Hepatocyte (in vitro differentiated cells): ENCODE data around the gene RPL38. TPM values are rescaled to one million over a fixed set of nuclear protein-coding genes. Genes with fewer than 3 reads are reported as not detected.

Source experiments
- DNase-seq: peaks from one replicate; pipeline ENCODE4 v3.0.0-alpha.2; 2016; ENCODE audit warnings: low spot score
- H2AFZ ChIP-seq: fragments of 200-600 bp; sonication (generic); 2 replicates; pipeline ENCODE4 v1.6.0; 2016; ENCODE audit warnings: antibody characterized with exemption, mild to moderate bottlenecking
- H3K27ac ChIP-seq: fragments of 200-600 bp; sonication (generic); 2 replicates; pipeline ENCODE4 v1.5.1; 2016; ENCODE audit warnings: mild to moderate bottlenecking
- H3K27me3 ChIP-seq: fragments of 200-600 bp; sonication (generic); 2 replicates; pipeline ENCODE4 v1.6.1; 2016
- H3K36me3 ChIP-seq: fragments of 200-600 bp; sonication (generic); replicated peaks from 2 replicates; pipeline ENCODE4 v1.5.1; 2016; ENCODE audit warnings: low read depth; ENCODE audit not compliant: insufficient read depth
- H3K4me1 ChIP-seq: fragments of 200-600 bp; sonication (generic); 2 replicates; pipeline ENCODE4 v1.5.1; 2016; ENCODE audit warnings: mild to moderate bottlenecking, moderate library complexity; ENCODE audit not compliant: insufficient read depth
- H3K4me2 ChIP-seq: fragments of 200-600 bp; sonication (generic); 2 replicates; pipeline ENCODE4 v1.6.0; 2016
- H3K4me3 ChIP-seq: fragments of 200-600 bp; sonication (generic); 2 replicates; pipeline ENCODE4 v1.5.1; 2016; ENCODE audit warnings: mild to moderate bottlenecking
- H3K79me2 ChIP-seq: fragments of 200-600 bp; sonication (generic); 2 replicates; pipeline ENCODE4 v1.6.0; 2017; ENCODE audit warnings: mild to moderate bottlenecking
- H3K9me2 ChIP-seq: fragments of 200-600 bp; sonication (generic); replicated peaks from 2 replicates; pipeline ENCODE4 v1.6.0; 2017; ENCODE audit warnings: mild to moderate bottlenecking; ENCODE audit not compliant: insufficient read depth
- H3K9me3 ChIP-seq: fragments of 200-600 bp; sonication (generic); 2 replicates; pipeline ENCODE4 v1.5.1; 2016; ENCODE audit warnings: low read depth, mild to moderate bottlenecking
- H4K20me1 ChIP-seq: fragments of 200-600 bp; sonication (generic); 2 replicates; pipeline ENCODE4 v1.6.0; 2016; ENCODE audit warnings: mild to moderate bottlenecking; ENCODE audit not compliant: insufficient read depth, poor library complexity, severe bottlenecking
- EZH2 ChIP-seq: fragments of 200-600 bp; sonication (generic); IDR thresholded peaks from 2 replicates; pipeline ENCODE4 v1.6.1; 2016; ENCODE audit warnings: antibody characterized with exemption, mild to moderate bottlenecking, borderline replicate concordance
- EZH2phosphoT487 ChIP-seq: fragments of 200-600 bp; sonication (generic); IDR thresholded peaks from one replicate; pipeline ENCODE4 v1.6.1; 2018; ENCODE audit warnings: antibody characterized with exemption, mild to moderate bottlenecking, low read depth, moderate library complexity; ENCODE audit not compliant: unreplicated experiment, severe bottlenecking
- WGBS: methylation state at CpG from one replicate; pipeline ENCODE4 v1.1.6; 2016; ENCODE audit warnings: low lambda C conversion rate; ENCODE audit errors: missing lambda C conversion rate; 5-methylcytosine and 5-hydroxymethylcytosine counted together
- polyA plus RNA-seq: library from polyadenylated mRNA; unstranded; fragments of >200 nt; fragmentation: Nextera tagmentation; extraction: Ambion mirVana; gene quantifications from 2 replicates; pipeline ENCODE4 v1.2.1, GENCODE V29; 2016
- total RNA-seq: library from RNA; depleted of rRNA; stranded (reverse); fragments of >200 nt; gene quantifications from 2 replicates; pipeline ENCODE4 v1.2.3, GENCODE V29; 2014
- TF ChIP-seq, protein P1 (sequence below): fragments of 200-600 bp; sonication (generic); IDR thresholded peaks from 2 replicates; pipeline ENCODE4 v1.5.1; 2016; ENCODE audit warnings: antibody characterized with exemption, mild to moderate bottlenecking; ENCODE audit not compliant: poor library complexity

Gene RPL38
- total and polyA plus RNA-seq, 2 experiments from 2014 or later: 276 to 758 TPM

DNA sequence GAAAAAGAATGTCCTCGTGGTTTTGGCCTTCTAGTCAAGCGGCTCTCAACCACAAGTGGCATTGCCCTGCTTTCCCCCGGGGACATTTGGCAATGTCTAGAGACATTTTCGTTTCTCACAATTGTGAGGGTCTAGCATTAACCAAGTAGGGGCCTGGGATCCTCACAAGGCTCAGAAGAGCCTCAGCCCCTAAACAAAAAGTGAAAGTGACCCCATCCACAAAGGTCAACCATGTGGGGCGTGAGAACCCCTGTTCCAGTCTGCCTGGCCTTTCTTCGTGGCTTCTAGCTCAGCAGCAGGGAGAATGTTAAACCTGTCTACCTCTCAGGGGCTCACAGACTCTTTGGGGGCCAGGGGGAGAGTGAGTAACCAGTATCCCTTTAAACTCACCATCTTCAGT is 4.8 kb upstream of the RPL38 start:
- H3K4me2 ChIP-seq: no peak overlapping the region
- H3K4me3 ChIP-seq: no peak overlapping the region
- 83% methylated on average over 6 of the region's 6 CpGs for WGBS
- H3K27me3 ChIP-seq: peaks cover 11% of the 10 kb centered on the region
- H4K20me1 ChIP-seq: no peaks in the 10 kb centered on the region
- H3K36me3 ChIP-seq: no peaks in the 10 kb centered on the region
- TF ChIP-seq EZH2phosphoT487: no peak
- TF ChIP-seq, protein P1, sequence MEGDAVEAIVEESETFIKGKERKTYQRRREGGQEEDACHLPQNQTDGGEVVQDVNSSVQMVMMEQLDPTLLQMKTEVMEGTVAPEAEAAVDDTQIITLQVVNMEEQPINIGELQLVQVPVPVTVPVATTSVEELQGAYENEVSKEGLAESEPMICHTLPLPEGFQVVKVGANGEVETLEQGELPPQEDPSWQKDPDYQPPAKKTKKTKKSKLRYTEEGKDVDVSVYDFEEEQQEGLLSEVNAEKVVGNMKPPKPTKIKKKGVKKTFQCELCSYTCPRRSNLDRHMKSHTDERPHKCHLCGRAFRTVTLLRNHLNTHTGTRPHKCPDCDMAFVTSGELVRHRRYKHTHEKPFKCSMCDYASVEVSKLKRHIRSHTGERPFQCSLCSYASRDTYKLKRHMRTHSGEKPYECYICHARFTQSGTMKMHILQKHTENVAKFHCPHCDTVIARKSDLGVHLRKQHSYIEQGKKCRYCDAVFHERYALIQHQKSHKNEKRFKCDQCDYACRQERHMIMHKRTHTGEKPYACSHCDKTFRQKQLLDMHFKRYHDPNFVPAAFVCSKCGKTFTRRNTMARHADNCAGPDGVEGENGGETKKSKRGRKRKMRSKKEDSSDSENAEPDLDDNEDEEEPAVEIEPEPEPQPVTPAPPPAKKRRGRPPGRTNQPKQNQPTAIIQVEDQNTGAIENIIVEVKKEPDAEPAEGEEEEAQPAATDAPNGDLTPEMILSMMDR: no peak
- TF ChIP-seq EZH2: no peak
- no peaks in the 10 kb centered on the region for H3K4me1 ChIP-seq
- no peak for DNase-seq
- H2AFZ ChIP-seq: no peak overlapping the region
- peaks cover under 1% of the 10 kb centered on the region for H3K79me2 ChIP-seq
- no peaks in the 10 kb centered on the region for H3K9me2 ChIP-seq
- H3K9me3 ChIP-seq: no peaks in the 10 kb centered on the region
- no peak overlapping the region for H3K27ac ChIP-seq

DNA sequence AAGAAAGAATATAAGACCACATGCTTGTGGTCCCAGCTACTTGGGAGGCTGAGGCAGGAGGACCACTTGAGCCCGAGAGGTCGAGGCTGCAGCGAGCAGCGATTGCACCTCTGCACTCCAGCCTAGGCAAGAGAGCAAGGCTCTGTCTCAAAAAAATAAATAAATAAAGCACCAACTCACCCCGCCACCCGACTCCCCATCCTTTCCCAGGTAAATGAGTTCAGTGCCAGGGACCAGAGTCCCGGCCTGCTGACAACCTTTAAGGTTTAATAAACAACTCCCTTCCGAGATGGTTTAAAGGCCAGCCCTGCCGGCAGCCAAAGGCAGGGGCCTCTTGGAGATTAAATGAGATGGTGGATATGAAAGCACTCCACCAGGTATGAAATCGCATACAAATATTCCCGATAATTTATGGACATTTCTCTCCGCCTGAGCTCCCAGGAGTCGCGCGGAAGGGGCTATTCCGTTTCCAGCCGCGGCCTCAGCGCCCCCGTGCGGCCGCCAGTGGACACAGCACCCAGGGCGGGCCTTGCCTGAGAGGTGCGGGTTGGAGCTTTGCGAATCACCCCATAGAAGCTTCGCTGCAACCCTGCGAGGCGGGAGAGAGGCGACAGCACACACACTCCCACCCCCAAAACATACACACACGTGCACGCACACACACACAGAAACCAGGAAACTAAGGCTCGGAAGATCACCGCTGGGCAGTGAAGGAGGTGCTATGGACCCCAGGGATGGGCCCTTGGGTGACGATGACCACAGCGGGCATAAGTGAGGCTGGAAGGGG is 4.0 kb upstream of the RPL38 start:
- WGBS: 28% methylated on average over 34 of the region's 35 CpGs
- H3K79me2 ChIP-seq: peaks cover 9% of the 10 kb centered on the region
- H3K4me1 ChIP-seq: peaks cover 3% of the 10 kb centered on the region
- no peaks in the 10 kb centered on the region for H3K9me2 ChIP-seq
- no peaks in the 10 kb centered on the region for H3K9me3 ChIP-seq
- H3K36me3 ChIP-seq: no peaks in the 10 kb centered on the region
- peaks cover 2% of the 10 kb centered on the region for H4K20me1 ChIP-seq
- peak overlapping the region; percentile 89 for H2AFZ ChIP-seq
- peak; percentile 82 for DNase-seq
- no peak overlapping the region for H3K27ac ChIP-seq
- no peak overlapping the region for H3K4me3 ChIP-seq
- H3K4me2 ChIP-seq: peak overlapping the region; percentile 77
- peaks cover 11% of the 10 kb centered on the region for H3K27me3 ChIP-seq
- TF ChIP-seq EZH2: no peak
- no peak for TF ChIP-seq EZH2phosphoT487
- TF ChIP-seq, protein P1: peak; percentile 95

DNA sequence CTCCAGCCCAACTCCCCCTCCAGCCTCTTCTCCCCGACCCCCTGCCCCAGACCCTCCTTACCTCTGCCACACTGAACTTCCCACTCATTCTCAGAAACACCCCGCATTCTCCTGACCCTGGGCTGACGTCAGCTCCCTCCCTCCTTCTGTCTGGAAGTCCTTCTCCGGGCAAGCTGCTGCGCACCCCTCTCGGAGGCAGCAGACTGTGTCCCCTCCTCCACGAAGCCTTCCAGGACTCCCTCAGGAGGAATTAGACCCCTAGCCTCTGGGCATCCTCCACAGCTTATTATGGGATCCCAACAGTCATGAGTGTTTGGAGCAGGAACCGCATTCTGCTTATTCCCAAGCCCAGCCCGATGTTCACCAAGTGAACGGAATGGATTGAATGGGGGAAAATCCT is 3.4 kb upstream of the RPL38 start:
- WGBS: 76% methylated on average over 9 of the region's 10 CpGs
- TF ChIP-seq EZH2 (no peak), EZH2phosphoT487 (no peak)
- TF ChIP-seq, protein P1: no peak
- Histone ChIP-seq H2AFZ (no peak overlapping the region), H3K36me3 (no peaks in the 10 kb centered on the region), H3K4me2 (no peak overlapping the region), H3K27me3 (peaks cover 11% of the 10 kb centered on the region), H3K27ac (no peak overlapping the region), H4K20me1 (peaks cover 9% of the 10 kb centered on the region), H3K4me1 (peaks cover 9% of the 10 kb centered on the region), H3K4me3 (no peak overlapping the region), H3K79me2 (peaks cover 15% of the 10 kb centered on the region), H3K9me3 (no peaks in the 10 kb centered on the region), H3K9me2 (no peaks in the 10 kb centered on the region)
- no peak for DNase-seq
